GM12864 (cell line): ENCODE measurements around the gene CNGA2.

Experiments
- DNase-seq: peaks from one replicate; pipeline ENCODE4 v3.0.0-alpha.2; 2011; ENCODE audit warnings: low read depth
- H3K4me3 ChIP-seq: 2 replicates; pipeline ENCODE4 v1.5.1; 2011; ENCODE audit warnings: mild to moderate bottlenecking, low read depth, low read length, control low read depth
- TF ChIP-seq, protein P1 (sequence below): IDR thresholded peaks from 2 replicates; pipeline ENCODE4 v1.5.1; 2011; ENCODE audit warnings: low read depth, mild to moderate bottlenecking, moderate library complexity, low read length, control low read depth, inconsistent platforms; ENCODE audit errors: missing control alignments

CNGA2 gene

GRCh38 chrX:151790481-151791160 is 56.1 kb downstream of the CNGA2 start:
- TF ChIP-seq, protein P1, sequence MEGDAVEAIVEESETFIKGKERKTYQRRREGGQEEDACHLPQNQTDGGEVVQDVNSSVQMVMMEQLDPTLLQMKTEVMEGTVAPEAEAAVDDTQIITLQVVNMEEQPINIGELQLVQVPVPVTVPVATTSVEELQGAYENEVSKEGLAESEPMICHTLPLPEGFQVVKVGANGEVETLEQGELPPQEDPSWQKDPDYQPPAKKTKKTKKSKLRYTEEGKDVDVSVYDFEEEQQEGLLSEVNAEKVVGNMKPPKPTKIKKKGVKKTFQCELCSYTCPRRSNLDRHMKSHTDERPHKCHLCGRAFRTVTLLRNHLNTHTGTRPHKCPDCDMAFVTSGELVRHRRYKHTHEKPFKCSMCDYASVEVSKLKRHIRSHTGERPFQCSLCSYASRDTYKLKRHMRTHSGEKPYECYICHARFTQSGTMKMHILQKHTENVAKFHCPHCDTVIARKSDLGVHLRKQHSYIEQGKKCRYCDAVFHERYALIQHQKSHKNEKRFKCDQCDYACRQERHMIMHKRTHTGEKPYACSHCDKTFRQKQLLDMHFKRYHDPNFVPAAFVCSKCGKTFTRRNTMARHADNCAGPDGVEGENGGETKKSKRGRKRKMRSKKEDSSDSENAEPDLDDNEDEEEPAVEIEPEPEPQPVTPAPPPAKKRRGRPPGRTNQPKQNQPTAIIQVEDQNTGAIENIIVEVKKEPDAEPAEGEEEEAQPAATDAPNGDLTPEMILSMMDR, result no peak
- H3K4me3 ChIP-seq, result no peak overlapping the region
- no peak for DNase-seq

DNA sequence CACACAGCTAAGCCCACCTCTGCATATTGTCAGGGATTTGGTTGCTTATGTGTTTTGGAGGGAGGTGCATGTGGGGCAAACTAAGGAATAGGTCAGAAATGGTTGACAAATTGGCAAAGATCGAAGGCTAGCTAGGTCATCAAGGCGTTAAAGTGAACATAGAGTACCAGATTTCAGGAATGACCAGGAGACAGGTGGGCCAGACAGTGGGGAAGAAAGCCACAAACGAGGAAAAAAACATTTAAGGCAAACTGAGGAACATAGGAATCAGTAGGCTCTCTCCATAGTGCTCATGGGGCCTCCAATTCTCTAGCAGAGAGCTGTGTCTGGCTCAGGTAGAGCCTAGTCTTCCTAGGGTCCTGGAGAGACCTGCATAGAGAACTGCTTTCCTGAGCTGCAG is 57.4 kb downstream of the CNGA2 start:
- no peak for DNase-seq
- no peak overlapping the region for H3K4me3 ChIP-seq
- TF ChIP-seq, protein P1, result no peak

DNA sequence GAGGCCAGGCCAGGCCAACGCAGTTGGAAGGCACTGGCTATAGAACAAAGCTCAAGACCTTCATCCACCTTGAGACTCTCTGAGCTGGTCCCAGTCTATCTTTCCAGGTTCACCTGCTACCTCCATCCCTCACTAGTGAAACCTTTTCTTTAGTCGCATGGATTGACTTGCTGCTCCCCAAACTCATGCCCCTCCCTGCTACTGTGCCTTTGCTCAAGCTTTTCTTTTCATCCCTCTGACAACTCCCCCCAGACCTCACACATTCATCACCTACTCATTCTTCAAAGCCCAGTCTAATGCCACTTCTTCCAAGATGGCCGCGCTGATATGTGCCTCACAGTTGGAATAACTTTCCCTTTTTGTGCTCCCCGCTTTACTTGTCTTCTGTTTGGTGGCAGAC is 58.0 kb downstream of the CNGA2 start:
- H3K4me3 ChIP-seq, result no peak overlapping the region
- no peak for DNase-seq
- TF ChIP-seq, protein P1, result no peak

GRCh38 chrX:151793886-151794285 is 59.3 kb downstream of the CNGA2 start:
- TF ChIP-seq, protein P1, result no peak
- no peak overlapping the region for H3K4me3 ChIP-seq
- DNase-seq, result no peak
